Right atrium auricular region (tissue), 2 donors: ENCODE measurements around the gene POU6F1. TPM values are rescaled to one million over a fixed set of nuclear protein-coding genes. Genes with fewer than 3 reads are reported as not detected.

Experiments
- DNase-seq: peaks from one replicate; pipeline ENCODE4 v3.0.0-alpha.2; 2019; ENCODE audit warnings: low spot score
- H3K27ac ChIP-seq, 2 donors: fragments of 200-600 bp; sonication (generic); 1 replicate in 1 of 2; 2 replicates in 1 of 2; pipeline ENCODE4 v1.5.1; 2016 to 2019
- H3K27me3 ChIP-seq, 2 donors: fragments of 200-600 bp; sonication (generic); one replicate each; pipeline versions ENCODE4 v1.5.1 to v1.6.0; 2017 to 2019
- H3K36me3 ChIP-seq: fragments of 200-600 bp; sonication (generic); one replicate; pipeline ENCODE4 v1.5.1; 2016
- H3K4me1 ChIP-seq, 2 donors: fragments of 200-600 bp; sonication (generic); one replicate each; pipeline versions ENCODE4 v1.5.1 to v1.6.0; 2017 to 2019
- H3K4me3 ChIP-seq, 2 donors: fragments of 200-600 bp; sonication (generic); 1 replicate in 1 of 2; 2 replicates in 1 of 2; pipeline ENCODE4 v1.5.1; 2017 to 2019; ENCODE audit warnings: mild to moderate bottlenecking in 1 of 2, moderate library complexity in 1 of 2
- H3K9me3 ChIP-seq, 2 donors: fragments of 200-600 bp; sonication (generic); one replicate each; pipeline ENCODE4 v1.5.1; 2019
- CTCF ChIP-seq, 2 donors: fragments of 200-600 bp; sonication (generic); IDR thresholded peaks; one replicate each; pipeline ENCODE4 v1.5.1; 2019; ENCODE audit warnings: antibody characterized with exemption in 2 of 2
- total RNA-seq, 2 donors: library from RNA; depleted of rRNA; stranded (reverse); fragments of >200 nt; gene quantifications; one replicate each; pipeline ENCODE4 v1.1.0, GENCODE V29; 2016

Gene POU6F1
- total RNA-seq, 2 donors from 2014 or later = 3.0 to 6.0 TPM

GRCh38 chr12:51181558-51181957, 36.3 kb downstream of the POU6F1 start:
- no peaks in the 10 kb centered on the region for H3K4me1 ChIP-seq
- no peaks in the 10 kb centered on the region for H3K9me3 ChIP-seq
- no peak overlapping the region for H3K4me3 ChIP-seq
- H3K27me3 ChIP-seq = no peaks in the 10 kb centered on the region
- H3K27ac ChIP-seq = no peak overlapping the region
- no peak for DNase-seq
- no peak for TF ChIP-seq CTCF (IDR thresholded peaks at IDR 0.05)
- H3K36me3 ChIP-seq = no peaks in the 10 kb centered on the region

GRCh38 chr12:51177897-51178296, 40.0 kb downstream of the POU6F1 start:
- no peak overlapping the region for H3K4me3 ChIP-seq
- DNase-seq = no peak
- H3K9me3 ChIP-seq = no peaks in the 10 kb centered on the region
- no peaks in the 10 kb centered on the region for H3K4me1 ChIP-seq
- TF ChIP-seq CTCF (IDR thresholded peaks at IDR 0.05) = no peak
- no peaks in the 10 kb centered on the region for H3K27me3 ChIP-seq
- no peak overlapping the region for H3K27ac ChIP-seq
- no peaks in the 10 kb centered on the region for H3K36me3 ChIP-seq

GRCh38 chr12:51174501-51174900, 43.4 kb downstream of the POU6F1 start:
- peaks cover 0 to 20% of the 10 kb centered on the region in 2 donors for H3K4me1 ChIP-seq
- DNase-seq = no peak
- no peaks in the 10 kb centered on the region for H3K27me3 ChIP-seq
- no peak overlapping the region for H3K4me3 ChIP-seq
- H3K27ac ChIP-seq = no peak overlapping the region
- no peaks in the 10 kb centered on the region for H3K9me3 ChIP-seq
- H3K36me3 ChIP-seq = no peaks in the 10 kb centered on the region
- no peak for TF ChIP-seq CTCF (IDR thresholded peaks at IDR 0.05)

- peak; percentile 98 for DNase-seq
- Histone ChIP-seq H3K27me3 (no peaks in the 10 kb centered on the region), H3K4me3 (peak within 1 kb of the TSS; percentile 67 to 81), H3K36me3 (no peaks in the 10 kb centered on the region), H3K4me1 (peaks cover 0 to 20% of the 10 kb centered on the region in 2 donors), H3K9me3 (no peaks in the 10 kb centered on the region), H3K27ac (peak within 1 kb of the TSS; percentile 93 to 98)
- TF ChIP-seq CTCF (IDR thresholded peaks at IDR 0.05) = no peak
Measured at GRCh38 chr12:51172515-51173431, 45.1 kb downstream of the POU6F1 start, which contains the start of gene TFCP2. TSS of gene TFCP2 (minus strand) at chr12:51173135. CDS start at chr12:51172422, 713 bp downstream.

- TF ChIP-seq CTCF (IDR thresholded peaks at IDR 0.05) = no peak
- DNase-seq = no peak
- peaks cover 0 to 20% of the 10 kb centered on the region in 2 donors for H3K4me1 ChIP-seq
- H3K9me3 ChIP-seq = no peaks in the 10 kb centered on the region
- no peaks in the 10 kb centered on the region for H3K27me3 ChIP-seq
- no peaks in the 10 kb centered on the region for H3K36me3 ChIP-seq
- H3K4me3 ChIP-seq = peak overlapping the region; percentile 67 to 81
- peak overlapping the region; percentile 93 to 98 for H3K27ac ChIP-seq
Measured at GRCh38 chr12:51171884-51172514, 45.9 kb downstream of the POU6F1 start.
